SK-N-SH treated with all-trans-retinoic acid at 6 μM for 48 hours (cell line): ENCODE results near the gene PLEKHA1.

Experiments used
- ESRRG ChIP-seq: fragments of 250-450 bp; sonication (Bioruptor Pico); IDR thresholded peaks from 2 replicates; pipeline ENCODE4 v1.6.1; 2021; ENCODE audit warnings: mild to moderate bottlenecking
- OSR1 ChIP-seq: fragments of 250-450 bp; sonication (Bioruptor Pico); IDR thresholded peaks from 2 replicates; pipeline ENCODE4 v1.8.0; 2022; ENCODE audit warnings: moderate library complexity, mild to moderate bottlenecking, inconsistent platforms
- RARB ChIP-seq: fragments of 250-450 bp; sonication (Bioruptor Pico); IDR thresholded peaks from 2 replicates; pipeline ENCODE4 v1.8.0; 2021; ENCODE audit warnings: mild to moderate bottlenecking, moderate library complexity
- TCF4 ChIP-seq: fragments of 250-450 bp; sonication (Bioruptor Pico); IDR thresholded peaks from 2 replicates; pipeline ENCODE4 v1.8.0; 2021; ENCODE audit warnings: mild to moderate bottlenecking, moderate library complexity, borderline replicate concordance
- ZFP3 ChIP-seq: fragments of 250-450 bp; sonication (Bioruptor Pico); IDR thresholded peaks from 2 replicates; pipeline ENCODE4 v1.5.0; 2020; ENCODE audit warnings: mild to moderate bottlenecking, moderate library complexity
- ZFP30 ChIP-seq: fragments of 450-650 bp; formaldehyde crosslinking; IDR thresholded peaks from 2 replicates; pipeline ENCODE4 v1.5.0; 2022; ENCODE audit warnings: mild to moderate bottlenecking, moderate library complexity
- ZNF8 ChIP-seq: fragments of 450-650 bp; formaldehyde crosslinking; IDR thresholded peaks from 2 replicates; pipeline ENCODE4 v1.5.0; 2020; ENCODE audit warnings: mild to moderate bottlenecking, moderate library complexity
- TF ChIP-seq, protein P1 (sequence below): fragments of 250-450 bp; sonication (Bioruptor Pico); IDR thresholded peaks from 2 replicates; pipeline ENCODE4 v1.5.1; 2021; ENCODE audit warnings: mild to moderate bottlenecking, moderate library complexity
- TF ChIP-seq, protein P2 (sequence below): fragments of 250-450 bp; sonication (Bioruptor Pico); IDR thresholded peaks from 2 replicates; pipeline ENCODE4 v1.8.0; 2021; ENCODE audit warnings: low read depth, mild to moderate bottlenecking, moderate library complexity, borderline replicate concordance
- TF ChIP-seq, protein P3 (sequence below): fragments of 250-450 bp; sonication (Bioruptor Pico); IDR thresholded peaks from 2 replicates; pipeline ENCODE4 v1.5.0; 2020; ENCODE audit warnings: mild to moderate bottlenecking, moderate library complexity
- TF ChIP-seq, protein P4 (sequence below): fragments of 250-450 bp; sonication (Bioruptor Pico); IDR thresholded peaks from 2 replicates; pipeline ENCODE4 v1.5.1; 2020; ENCODE audit warnings: low read depth, mild to moderate bottlenecking, moderate library complexity
- TF ChIP-seq, protein P5 (sequence below): fragments of 250-450 bp; sonication (Bioruptor Pico); IDR thresholded peaks from 2 replicates; pipeline ENCODE4 v1.8.0; 2020; ENCODE audit warnings: mild to moderate bottlenecking, moderate library complexity, borderline replicate concordance

DNA sequence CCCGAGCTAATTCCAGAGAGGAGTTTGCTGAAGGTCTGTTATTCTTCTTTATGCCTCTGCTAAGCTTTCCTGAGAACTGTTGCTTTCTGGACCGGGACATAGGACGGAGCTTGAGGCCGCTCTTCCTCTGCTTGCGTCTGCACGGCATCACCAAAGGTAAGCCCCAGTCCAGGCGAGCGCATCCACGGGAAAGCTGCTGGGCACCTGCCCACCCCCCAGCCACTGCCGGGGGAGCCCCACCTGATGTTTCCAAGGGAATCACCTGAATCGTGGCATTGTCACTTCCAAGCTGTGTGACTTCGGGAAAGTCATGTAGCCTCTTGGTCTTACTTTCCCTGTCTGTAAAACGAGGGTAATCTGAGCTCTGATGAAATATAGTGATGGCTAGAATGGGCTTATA lies 45.1 kb upstream of the PLEKHA1 start:
- no peak for TF ChIP-seq ZFP3 (CRISPR knock-in tag)
- TF ChIP-seq TCF4 (CRISPR knock-in tag), result no peak
- TF ChIP-seq, protein P1, sequence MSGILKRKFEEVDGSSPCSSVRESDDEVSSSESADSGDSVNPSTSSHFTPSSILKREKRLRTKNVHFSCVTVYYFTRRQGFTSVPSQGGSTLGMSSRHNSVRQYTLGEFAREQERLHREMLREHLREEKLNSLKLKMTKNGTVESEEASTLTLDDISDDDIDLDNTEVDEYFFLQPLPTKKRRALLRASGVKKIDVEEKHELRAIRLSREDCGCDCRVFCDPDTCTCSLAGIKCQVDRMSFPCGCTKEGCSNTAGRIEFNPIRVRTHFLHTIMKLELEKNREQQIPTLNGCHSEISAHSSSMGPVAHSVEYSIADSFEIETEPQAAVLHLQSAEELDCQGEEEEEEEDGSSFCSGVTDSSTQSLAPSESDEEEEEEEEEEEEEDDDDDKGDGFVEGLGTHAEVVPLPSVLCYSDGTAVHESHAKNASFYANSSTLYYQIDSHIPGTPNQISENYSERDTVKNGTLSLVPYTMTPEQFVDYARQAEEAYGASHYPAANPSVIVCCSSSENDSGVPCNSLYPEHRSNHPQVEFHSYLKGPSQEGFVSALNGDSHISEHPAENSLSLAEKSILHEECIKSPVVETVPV (CRISPR knock-in tag), result no peak
- TF ChIP-seq ZFP30 (CRISPR knock-in tag), result no peak
- TF ChIP-seq, protein P2, sequence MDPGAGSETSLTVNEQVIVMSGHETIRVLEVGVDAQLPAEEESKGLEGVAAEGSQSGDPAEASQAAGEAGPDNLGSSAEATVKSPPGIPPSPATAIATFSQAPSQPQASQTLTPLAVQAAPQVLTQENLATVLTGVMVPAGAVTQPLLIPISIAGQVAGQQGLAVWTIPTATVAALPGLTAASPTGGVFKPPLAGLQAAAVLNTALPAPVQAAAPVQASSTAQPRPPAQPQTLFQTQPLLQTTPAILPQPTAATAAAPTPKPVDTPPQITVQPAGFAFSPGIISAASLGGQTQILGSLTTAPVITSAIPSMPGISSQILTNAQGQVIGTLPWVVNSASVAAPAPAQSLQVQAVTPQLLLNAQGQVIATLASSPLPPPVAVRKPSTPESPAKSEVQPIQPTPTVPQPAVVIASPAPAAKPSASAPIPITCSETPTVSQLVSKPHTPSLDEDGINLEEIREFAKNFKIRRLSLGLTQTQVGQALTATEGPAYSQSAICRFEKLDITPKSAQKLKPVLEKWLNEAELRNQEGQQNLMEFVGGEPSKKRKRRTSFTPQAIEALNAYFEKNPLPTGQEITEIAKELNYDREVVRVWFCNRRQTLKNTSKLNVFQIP (CRISPR knock-in tag), result no peak
- no peak for TF ChIP-seq OSR1 (CRISPR knock-in tag)
- TF ChIP-seq, protein P3, sequence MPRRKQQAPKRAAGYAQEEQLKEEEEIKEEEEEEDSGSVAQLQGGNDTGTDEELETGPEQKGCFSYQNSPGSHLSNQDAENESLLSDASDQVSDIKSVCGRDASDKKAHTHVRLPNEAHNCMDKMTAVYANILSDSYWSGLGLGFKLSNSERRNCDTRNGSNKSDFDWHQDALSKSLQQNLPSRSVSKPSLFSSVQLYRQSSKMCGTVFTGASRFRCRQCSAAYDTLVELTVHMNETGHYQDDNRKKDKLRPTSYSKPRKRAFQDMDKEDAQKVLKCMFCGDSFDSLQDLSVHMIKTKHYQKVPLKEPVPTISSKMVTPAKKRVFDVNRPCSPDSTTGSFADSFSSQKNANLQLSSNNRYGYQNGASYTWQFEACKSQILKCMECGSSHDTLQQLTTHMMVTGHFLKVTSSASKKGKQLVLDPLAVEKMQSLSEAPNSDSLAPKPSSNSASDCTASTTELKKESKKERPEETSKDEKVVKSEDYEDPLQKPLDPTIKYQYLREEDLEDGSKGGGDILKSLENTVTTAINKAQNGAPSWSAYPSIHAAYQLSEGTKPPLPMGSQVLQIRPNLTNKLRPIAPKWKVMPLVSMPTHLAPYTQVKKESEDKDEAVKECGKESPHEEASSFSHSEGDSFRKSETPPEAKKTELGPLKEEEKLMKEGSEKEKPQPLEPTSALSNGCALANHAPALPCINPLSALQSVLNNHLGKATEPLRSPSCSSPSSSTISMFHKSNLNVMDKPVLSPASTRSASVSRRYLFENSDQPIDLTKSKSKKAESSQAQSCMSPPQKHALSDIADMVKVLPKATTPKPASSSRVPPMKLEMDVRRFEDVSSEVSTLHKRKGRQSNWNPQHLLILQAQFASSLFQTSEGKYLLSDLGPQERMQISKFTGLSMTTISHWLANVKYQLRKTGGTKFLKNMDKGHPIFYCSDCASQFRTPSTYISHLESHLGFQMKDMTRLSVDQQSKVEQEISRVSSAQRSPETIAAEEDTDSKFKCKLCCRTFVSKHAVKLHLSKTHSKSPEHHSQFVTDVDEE, result no peak
- TF ChIP-seq RARB (CRISPR knock-in tag), result no peak
- no peak for TF ChIP-seq ESRRG (CRISPR knock-in tag)
- TF ChIP-seq, protein P4, sequence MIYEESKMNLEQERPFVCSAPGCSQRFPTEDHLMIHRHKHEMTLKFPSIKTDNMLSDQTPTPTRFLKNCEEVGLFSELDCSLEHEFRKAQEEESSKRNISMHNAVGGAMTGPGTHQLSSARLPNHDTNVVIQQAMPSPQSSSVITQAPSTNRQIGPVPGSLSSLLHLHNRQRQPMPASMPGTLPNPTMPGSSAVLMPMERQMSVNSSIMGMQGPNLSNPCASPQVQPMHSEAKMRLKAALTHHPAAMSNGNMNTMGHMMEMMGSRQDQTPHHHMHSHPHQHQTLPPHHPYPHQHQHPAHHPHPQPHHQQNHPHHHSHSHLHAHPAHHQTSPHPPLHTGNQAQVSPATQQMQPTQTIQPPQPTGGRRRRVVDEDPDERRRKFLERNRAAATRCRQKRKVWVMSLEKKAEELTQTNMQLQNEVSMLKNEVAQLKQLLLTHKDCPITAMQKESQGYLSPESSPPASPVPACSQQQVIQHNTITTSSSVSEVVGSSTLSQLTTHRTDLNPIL (CRISPR knock-in tag), result no peak
- TF ChIP-seq, protein P5, sequence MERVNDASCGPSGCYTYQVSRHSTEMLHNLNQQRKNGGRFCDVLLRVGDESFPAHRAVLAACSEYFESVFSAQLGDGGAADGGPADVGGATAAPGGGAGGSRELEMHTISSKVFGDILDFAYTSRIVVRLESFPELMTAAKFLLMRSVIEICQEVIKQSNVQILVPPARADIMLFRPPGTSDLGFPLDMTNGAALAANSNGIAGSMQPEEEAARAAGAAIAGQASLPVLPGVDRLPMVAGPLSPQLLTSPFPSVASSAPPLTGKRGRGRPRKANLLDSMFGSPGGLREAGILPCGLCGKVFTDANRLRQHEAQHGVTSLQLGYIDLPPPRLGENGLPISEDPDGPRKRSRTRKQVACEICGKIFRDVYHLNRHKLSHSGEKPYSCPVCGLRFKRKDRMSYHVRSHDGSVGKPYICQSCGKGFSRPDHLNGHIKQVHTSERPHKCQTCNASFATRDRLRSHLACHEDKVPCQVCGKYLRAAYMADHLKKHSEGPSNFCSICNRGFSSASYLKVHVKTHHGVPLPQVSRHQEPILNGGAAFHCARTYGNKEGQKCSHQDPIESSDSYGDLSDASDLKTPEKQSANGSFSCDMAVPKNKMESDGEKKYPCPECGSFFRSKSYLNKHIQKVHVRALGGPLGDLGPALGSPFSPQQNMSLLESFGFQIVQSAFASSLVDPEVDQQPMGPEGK (CRISPR knock-in tag), result no peak
- no peak for TF ChIP-seq ZNF8 (CRISPR knock-in tag)
